ENCODE measurements around the gene MRPL30.
"Not testable (repeated sequence)": the region's sequence is repeated elsewhere in the genome, so short reads cannot be mapped to it uniquely, and the experiment has no call there.

The MRPL30 gene

GRCh38 chr2:99180755-99181623 lies at the start of gene MRPL30, which contains the start of gene MITD1:
MRPL30 (plus strand) TSS chr2:99181184; CDS start chr2:99186204, 5,020 bp downstream.
MITD1 (minus strand) TSS chr2:99181058; CDS start chr2:99180981, 77 bp downstream.
- DNase-seq: peak; percentile 96

DNA sequence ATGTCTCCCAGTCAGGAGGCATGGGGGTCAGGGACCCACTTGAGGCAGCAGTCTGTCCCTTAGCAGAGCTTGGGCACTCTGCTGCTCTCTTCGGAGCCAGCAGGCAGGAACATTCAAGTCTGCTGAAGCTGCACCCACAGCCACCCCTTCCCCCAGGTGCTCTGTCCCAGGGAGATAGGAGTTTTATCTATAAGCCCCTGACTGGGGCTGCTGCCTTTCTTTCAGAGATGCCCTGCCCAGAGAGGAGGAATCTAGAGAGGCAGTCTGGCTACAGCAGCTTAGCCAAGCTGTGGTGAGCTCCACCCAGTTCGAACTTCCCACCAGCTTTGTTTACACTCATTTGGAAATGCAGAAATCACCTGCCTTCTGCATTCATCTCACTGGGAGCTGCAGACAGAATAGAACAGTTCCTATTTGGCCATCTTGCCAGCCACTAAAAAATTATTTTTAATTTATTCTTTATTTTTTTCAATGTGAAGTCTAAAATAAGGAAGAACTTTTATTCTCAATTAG lies 45.9 kb upstream of the MRPL30 start:
- not testable (repeated sequence) for DNase-seq

DNA sequence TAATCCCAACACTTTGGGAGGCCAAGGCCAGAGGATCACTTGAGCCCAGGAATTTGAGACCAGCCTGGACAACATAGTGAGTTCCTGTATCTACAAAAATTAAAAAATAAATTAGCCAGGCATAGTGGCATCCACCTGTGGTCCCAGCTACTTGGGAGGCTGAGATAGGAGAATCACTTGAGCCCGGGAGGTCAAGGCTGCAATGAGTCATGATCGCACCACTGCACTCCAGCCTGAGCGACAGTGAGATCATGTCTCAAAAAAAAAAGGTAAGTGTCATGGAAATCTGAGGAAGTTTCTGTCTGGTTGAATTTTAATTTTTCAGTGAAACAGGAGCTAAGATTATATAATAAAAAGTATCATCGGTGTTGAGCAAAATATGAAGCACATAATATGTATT lies 42.0 kb upstream of the MRPL30 start:
- no peak for DNase-seq

GRCh38 chr2:99140056-99140859 lies 40.7 kb upstream of the MRPL30 start:
- no peak for DNase-seq

DNA sequence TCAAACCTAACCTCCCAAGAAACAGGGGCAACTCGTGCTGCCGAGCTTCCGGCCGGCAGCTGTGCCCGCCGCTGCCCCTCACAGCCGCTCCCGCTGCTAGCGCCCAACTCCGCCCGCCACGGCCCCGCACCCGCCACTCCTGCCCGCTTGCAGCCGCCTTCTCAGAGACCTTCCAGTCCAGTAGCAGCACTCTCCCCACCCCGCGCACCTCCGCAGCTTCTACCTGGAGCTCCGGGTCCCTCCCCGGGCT lies 40.2 kb upstream of the MRPL30 start:
- no peak for DNase-seq

DNA sequence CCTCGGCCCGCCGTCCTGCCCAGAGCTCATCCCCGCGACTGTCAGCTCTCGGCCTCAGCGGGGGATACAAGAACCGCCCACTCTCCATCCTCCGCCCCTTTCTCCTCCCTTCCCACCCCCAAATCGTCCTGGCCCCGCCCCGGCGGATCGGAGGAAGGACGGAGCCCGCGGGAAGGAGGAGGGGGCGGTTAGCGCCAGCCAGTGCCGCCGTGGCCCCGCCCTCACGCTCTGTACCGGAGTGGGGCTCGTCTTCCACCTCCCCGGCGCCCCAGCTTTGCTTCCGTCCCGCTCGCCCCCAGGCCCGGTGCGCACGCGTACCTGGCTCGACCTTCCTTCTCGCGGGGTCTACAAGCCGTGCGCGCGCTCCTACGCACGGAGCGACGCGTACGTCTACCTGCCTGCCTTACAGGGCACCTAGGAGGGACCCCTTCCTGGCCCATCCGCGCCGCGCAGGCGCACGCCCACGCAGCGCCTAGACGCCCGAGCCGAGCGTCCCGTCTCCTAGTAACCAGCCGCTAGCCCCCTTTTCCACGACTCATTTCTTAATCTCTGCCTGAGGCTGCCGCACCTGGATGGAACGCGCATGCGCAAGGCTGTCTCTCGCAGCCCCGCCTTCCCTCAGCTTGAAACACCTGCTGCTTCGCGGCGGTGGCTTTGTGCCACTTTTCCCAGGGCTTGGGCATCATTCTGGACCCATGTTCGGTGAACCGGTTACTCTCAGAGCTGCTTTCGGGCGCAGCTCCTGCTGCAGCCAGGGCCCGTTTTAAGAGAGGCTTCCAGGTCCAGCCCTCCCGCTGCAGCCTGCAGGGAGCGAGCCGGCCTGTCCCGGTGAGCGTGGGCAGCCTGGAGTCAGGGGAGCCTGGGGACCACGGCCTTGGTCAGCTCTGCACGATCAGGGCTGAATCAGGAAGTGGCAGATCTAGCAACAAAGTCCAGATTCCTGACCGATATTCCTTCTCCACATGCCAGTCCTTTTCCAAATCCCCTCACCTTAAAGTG lies 39.6 kb upstream of the MRPL30 start, which contains the start of gene C2orf15:
C2orf15 (plus strand) TSS at position 598 of the 999 bp plus-strand sequence. CDS start 8,852 bp downstream, outside the sequence.
- DNase-seq: peak; percentile 99

GRCh38 chr2:99150706-99151105 lies 30.3 kb upstream of the MRPL30 start:
- no peak for DNase-seq

DNA sequence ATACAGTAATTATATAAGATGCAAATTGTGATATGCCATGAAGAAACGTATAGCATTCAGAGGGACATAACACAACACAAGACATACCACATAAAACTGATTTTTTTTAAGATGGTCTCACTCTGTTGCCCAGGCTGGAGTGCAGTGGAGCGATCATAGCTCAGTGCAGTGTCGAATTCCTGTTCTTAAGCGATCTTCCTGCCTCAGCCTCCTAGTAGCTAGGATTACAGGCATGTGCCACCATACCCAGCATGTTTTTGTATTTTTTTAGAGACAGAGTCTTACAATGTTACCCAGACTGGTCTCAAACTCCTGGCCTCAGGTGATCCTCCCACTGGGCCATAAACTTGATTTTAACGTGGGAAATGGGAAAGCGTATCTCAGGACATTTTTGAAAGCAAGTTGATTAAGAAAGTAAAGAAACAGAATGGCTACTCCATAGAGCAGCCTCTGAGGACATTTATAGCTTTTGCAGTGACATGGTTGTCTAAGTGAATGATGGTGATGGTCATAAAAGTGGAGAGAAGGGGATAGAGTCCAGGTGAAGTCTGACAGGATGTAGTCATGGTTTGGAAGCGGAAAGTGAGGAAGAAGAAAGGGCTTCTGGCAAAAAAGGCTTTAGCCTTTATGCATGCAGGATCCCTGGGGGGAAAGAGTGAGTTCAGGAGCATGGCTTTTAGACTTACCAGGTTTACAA lies 28.6 kb upstream of the MRPL30 start:
- DNase-seq: no peak

DNA sequence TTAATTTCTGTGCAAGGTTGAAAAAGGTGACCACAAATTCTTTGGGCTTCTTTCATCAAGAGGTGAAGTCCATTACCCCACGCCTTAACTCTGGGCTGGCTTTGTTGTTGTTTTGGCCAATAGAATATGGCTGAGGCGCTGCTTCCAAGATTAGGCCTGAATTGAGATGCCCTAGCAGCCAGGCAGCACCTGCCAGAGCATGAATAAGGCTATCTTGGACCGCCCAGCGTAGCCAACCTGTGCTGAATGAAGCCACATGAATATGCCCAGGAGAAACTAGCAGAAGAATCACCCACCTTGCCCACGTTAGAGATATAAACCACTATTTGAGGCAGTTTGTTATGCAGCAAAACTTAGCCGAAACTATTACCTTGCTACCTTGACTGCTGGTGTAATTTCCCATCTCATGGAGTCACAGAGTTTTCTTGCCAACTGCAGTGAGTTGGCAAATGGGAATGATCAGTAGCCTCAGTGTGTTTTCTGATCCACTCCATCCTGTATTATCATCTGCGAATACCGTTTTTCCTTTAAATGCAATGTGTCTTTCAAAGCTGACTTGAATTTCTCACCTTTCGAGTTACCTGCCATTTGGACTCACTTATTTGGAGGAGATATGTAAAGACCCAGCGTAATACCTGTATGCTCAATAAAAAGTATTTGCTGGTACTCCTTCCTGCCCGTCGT lies 26.9 kb upstream of the MRPL30 start:
- no peak for DNase-seq

DNA sequence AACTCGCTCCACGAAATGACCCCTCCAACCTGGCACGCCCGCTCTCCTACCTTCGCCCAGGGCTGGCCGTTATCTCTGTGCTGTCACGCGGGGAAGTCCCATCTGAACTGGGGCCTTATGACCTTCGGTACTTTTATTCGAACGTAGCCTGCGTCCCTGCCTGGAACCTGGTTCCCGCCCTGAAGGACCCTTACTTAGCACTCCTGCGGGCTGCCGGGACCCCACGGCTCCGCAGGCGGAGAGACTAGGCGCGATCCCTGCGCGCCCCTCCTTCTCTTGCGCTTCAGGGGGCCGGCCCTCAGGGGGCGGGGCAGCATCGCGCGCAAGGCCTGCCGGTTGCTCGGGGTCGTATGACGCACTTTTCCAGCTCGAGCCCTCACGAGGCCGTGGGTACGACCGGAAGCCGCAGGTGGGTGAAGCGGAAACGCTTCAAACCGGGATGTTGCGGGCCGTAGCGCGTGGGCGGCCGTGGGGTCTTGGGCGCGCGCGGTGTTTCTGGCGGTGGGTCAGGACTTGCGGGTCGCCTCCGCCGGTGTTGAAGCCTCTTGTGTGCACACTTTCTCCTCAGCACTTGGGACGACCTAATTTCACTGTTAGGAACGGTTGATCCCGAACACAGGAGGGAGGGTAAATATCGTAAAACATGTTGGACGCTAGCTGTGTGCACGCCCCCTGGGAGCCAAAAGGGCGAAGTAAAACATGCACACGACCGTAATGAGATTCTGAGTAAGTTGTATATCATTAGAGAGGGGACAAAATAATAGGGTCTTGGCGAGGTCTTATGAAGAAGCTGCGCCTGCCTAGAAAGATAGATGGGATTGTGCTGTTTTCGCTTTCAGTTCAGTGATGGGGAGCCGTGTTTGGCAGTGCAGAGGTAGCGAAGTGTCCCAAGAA lies 26.1 kb upstream of the MRPL30 start, which contains the start of the genes LIPT1 and TSGA10:
LIPT1 (plus strand) TSS at position 325 of the 894 bp plus-strand sequence. CDS start 6,991 bp downstream, outside the sequence.
TSGA10 (minus strand) TSS at position 300 of the 894 bp plus-strand sequence. CDS start 45,503 bp downstream, outside the sequence.
- peak; percentile 95 for DNase-seq

DNA sequence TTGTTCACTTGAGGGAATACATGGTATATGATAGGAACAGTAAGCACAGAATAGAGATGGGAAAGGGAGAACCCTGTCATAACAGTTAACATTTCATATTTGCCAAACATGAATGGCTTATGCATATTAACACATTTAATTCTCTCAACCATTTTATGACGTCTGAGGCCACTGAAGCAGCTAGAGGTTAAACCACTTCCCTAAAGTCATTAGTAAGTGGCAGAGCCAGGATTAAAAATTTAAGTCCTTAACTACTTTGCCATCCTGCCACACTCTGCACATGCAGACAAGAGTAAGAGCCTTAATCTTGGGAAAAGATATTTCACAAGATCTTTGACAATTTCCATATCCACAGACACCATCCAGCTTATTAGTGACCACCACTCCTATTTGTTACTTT lies 24.1 kb upstream of the MRPL30 start:
- DNase-seq: no peak

GRCh38 chr2:99158599-99158998 lies 22.4 kb upstream of the MRPL30 start:
- no peak for DNase-seq

- DNase-seq: no peak
Measured at GRCh38 chr2:99159594-99159993, 21.4 kb upstream of the MRPL30 start.

- no peak for DNase-seq
Measured at GRCh38 chr2:99166218-99166617, 14.8 kb upstream of the MRPL30 start.

- DNase-seq: no peak
Measured at GRCh38 chr2:99169534-99169933, 11.4 kb upstream of the MRPL30 start.

- DNase-seq: no peak
Measured at GRCh38 chr2:99171377-99172140, 9.4 kb upstream of the MRPL30 start.

DNA sequence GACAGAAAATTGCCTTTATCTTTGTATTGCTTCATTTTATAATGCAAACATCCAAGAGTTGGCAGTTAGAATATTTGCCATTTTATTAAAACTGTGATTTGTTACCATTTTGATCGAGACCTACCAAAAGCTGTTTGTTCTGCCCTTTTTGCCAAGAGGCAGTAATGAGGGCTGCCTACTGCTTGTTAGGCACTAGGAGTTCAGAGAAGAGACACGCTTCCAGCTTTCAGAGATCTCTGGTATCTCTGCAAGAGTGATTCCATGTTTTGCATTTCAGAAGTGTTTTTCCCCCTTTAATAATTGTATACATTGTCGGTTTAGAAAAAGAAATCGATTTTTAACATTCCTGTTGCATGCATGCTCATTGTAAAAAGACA lies 628 bp downstream of the MRPL30 start:
- peak; percentile 1 for DNase-seq

DNA sequence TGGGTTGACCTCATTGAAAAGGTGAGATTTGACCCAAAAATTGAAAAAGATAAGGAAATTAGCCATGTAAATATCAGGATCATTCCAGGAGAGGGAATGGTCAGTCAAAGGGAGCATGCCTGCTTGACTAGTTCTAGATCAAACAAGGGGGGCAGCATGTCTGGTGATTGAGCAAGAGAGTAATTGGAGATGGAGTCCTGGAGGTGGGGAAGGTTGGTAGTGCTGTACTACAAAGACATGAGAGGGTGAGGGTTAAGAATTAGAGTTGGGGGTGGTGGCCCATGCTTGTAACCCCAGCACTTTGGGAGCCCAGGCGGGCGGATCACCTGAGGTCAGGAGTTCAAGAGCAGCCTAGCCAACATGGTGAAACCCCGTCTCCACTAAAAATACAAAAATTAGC lies 2.0 kb downstream of the MRPL30 start:
- no peak for DNase-seq

DNA sequence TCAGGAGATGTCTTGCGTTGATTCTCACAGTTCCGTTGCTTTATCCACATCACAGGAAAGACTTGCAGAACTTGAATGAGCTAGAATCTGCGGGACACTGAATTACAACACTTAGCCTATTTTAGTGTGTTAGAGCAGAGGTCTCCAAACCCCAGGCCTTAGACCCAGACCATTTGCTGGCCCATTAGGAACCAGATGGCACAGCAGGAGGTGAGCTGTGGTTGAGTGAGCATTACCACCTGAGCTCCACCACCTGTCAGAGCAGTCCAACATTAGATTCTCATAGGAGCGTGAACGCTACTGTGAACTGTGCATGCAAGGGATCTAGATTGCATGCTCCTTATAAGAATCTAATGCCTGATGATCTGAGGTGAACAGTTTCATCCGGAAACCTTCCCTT lies 3.8 kb downstream of the MRPL30 start:
- no peak for DNase-seq

Measured in NCI-H345 (cell line).